SK-N-SH (cell line): ENCODE results near the gene GUCY2D. TPM values are rescaled to one million over a fixed set of nuclear protein-coding genes. Genes with fewer than 3 reads are reported as not detected.

ENCODE experiments used
- CTCF ChIA-PET: fragments of 300-600, 350-600 bp; formaldehyde crosslinking; extraction: SDS; loops from one replicate; lab custom pipeline; 2021; lab: Yijun Ruan, JAX
- POLR2A ChIA-PET: fragments of 350-600 bp; sonication (Branson Sonifier 250); formaldehyde crosslinking; extraction: SDS; loops from one replicate; lab custom pipeline; 2020; ENCODE audit warnings: antibody characterized with exemption, inconsistent platforms; lab: Yijun Ruan, JAX
- DNase-seq: peaks from one replicate; pipeline ENCODE4 v3.0.0; 2012
- H2AFZ ChIP-seq: fragments of 200-600 bp; sonication (generic); 2 replicates; pipeline ENCODE4 v1.8.1; 2016; ENCODE audit warnings: antibody characterized with exemption, mild to moderate bottlenecking, low read depth
- H3F3A ChIP-seq: fragments of 200-600 bp; sonication (generic); replicated peaks from 2 replicates; pipeline ENCODE3; 2016; ENCODE audit warnings: antibody characterized with exemption, mild to moderate bottlenecking; ENCODE audit not compliant: insufficient read depth
- H3K27ac ChIP-seq, 2 experiments: fragments of 200-500 bp in 1 of 2; fragments of 200-600 bp in 1 of 2; sonication (Bioruptor generic) in 1 of 2; sonication (generic), shearing (Covaris generic) in 1 of 2; 2 replicates each; pipeline versions ENCODE4 v1.5.1 to v1.6.1; 2014 to 2016; ENCODE audit warnings: low read depth in 2 of 2, inconsistent platforms in 1 of 2, low read length in 1 of 2, mild to moderate bottlenecking in 1 of 2, mixed read lengths in 1 of 2
- H3K27me3 ChIP-seq: fragments of 200-600 bp; sonication (generic), shearing (Covaris generic); 2 replicates; pipeline ENCODE4 v1.6.1; 2016; ENCODE audit warnings: mixed run types; ENCODE audit not compliant: insufficient read depth
- H3K36me3 ChIP-seq, 2 experiments: fragments of 200-500 bp in 1 of 2; fragments of 200-600 bp in 1 of 2; sonication (Bioruptor generic) in 1 of 2; sonication (generic) in 1 of 2; replicated peaks in 1 of 2; 2 replicates each; pipeline versions ENCODE3 to v1.5.1; 2014 to 2016; ENCODE audit warnings: low read length in 1 of 2, mild to moderate bottlenecking in 1 of 2; ENCODE audit not compliant: insufficient read depth in 2 of 2, control insufficient read depth in 1 of 2
- H3K4me1 ChIP-seq, 2 experiments: fragments of 200-500 bp in 1 of 2; fragments of 200-600 bp in 1 of 2; sonication (Bioruptor generic) in 1 of 2; sonication (generic), shearing (Covaris generic) in 1 of 2; 2 replicates each; pipeline versions ENCODE4 v1.5.1 to v1.6.1; 2014 to 2016; ENCODE audit warnings: low read depth in 1 of 2, low read length in 1 of 2, mixed run types in 1 of 2; ENCODE audit not compliant: insufficient read depth in 2 of 2, control insufficient read depth in 1 of 2
- H3K4me2 ChIP-seq: fragments of 200-600 bp; sonication (generic), shearing (Covaris generic); 2 replicates; pipeline ENCODE4 v1.6.1; 2017; ENCODE audit warnings: mixed run types
- H3K4me3 ChIP-seq, 2 experiments: fragments of 200-500 bp in 1 of 2; fragments of 200-600 bp in 1 of 2; sonication (Bioruptor generic) in 1 of 2; sonication (generic), shearing (Covaris generic) in 1 of 2; 2 replicates each; pipeline versions ENCODE4 v1.5.1 to v1.8.1; 2014 to 2016; ENCODE audit warnings: low read depth in 2 of 2, inconsistent platforms in 1 of 2, low read length in 1 of 2, mild to moderate bottlenecking in 1 of 2, mixed read lengths in 1 of 2, moderate library complexity in 1 of 2
- H3K79me2 ChIP-seq: fragments of 200-600 bp; sonication (generic); 2 replicates; pipeline ENCODE4 v1.8.1; 2017; ENCODE audit warnings: mild to moderate bottlenecking; ENCODE audit not compliant: insufficient read depth
- H3K9ac ChIP-seq: fragments of 200-600 bp; sonication (generic); 2 replicates; pipeline ENCODE4 v1.6.1; 2017; ENCODE audit warnings: mixed run types
- H3K9me2 ChIP-seq: fragments of 200-600 bp; sonication (generic); 2 replicates; pipeline ENCODE4 v1.6.1; 2017; ENCODE audit warnings: mixed run types
- H3K9me3 ChIP-seq: fragments of 200-600 bp; sonication (generic); 2 replicates; pipeline ENCODE4 v1.6.1; 2017; ENCODE audit warnings: mixed run types, mild to moderate bottlenecking, moderate library complexity
- H4K20me1 ChIP-seq: fragments of 200-600 bp; sonication (generic); 2 replicates; pipeline ENCODE4 v1.6.1; 2017; ENCODE audit warnings: mild to moderate bottlenecking, mixed run types; ENCODE audit not compliant: insufficient read depth
- CHD2 ChIP-seq: fragments of 150-350 bp; IDR thresholded peaks from 2 replicates; pipeline ENCODE4 v1.6.1; 2018; ENCODE audit warnings: low read length; ENCODE audit not compliant: partially characterized antibody
- CTCF ChIP-seq: fragments of 200-600 bp; sonication (generic); IDR thresholded peaks from 2 replicates; pipeline ENCODE4 v1.6.1; 2017; ENCODE audit warnings: antibody characterized with exemption, mild to moderate bottlenecking, moderate library complexity
- EP300 ChIP-seq, 2 experiments: IDR thresholded peaks; 2 replicates each; pipeline versions ENCODE4 v1.4.0 to v1.6.1; 2012; ENCODE audit warnings: borderline replicate concordance in 1 of 2, low read depth in 1 of 2, low read length in 1 of 2
- EZH2phosphoT487 ChIP-seq: fragments of 200-600 bp; sonication (generic); IDR thresholded peaks from 2 replicates; pipeline ENCODE4 v1.6.1; 2017; ENCODE audit warnings: low read depth, mixed run types, mild to moderate bottlenecking, antibody characterized with exemption, moderate library complexity, borderline replicate concordance
- FOSL2 ChIP-seq: IDR thresholded peaks from 2 replicates; pipeline ENCODE4 v1.4.0; 2012; ENCODE audit warnings: low read depth, mild to moderate bottlenecking, moderate library complexity, borderline replicate concordance
- FOXJ3 ChIP-seq: sonication (generic); formaldehyde crosslinking; IDR thresholded peaks from 2 replicates; pipeline ENCODE4 v1.5.1; 2020; ENCODE audit warnings: mild to moderate bottlenecking, missing genetic modification reagents
- GABPA ChIP-seq: IDR thresholded peaks from 2 replicates; pipeline ENCODE4 v1.4.0; 2012; ENCODE audit warnings: low read depth, mild to moderate bottlenecking
- GATA2 ChIP-seq: sonication (generic); formaldehyde crosslinking; IDR thresholded peaks from 2 replicates; pipeline ENCODE4 v1.5.0; 2020; ENCODE audit warnings: mild to moderate bottlenecking, missing genetic modification reagents
- MAX ChIP-seq: IDR thresholded peaks from 2 replicates; pipeline ENCODE4 v1.4.0; 2012; ENCODE audit warnings: low read depth
- NFIC ChIP-seq: IDR thresholded peaks from 2 replicates; pipeline ENCODE4 v1.4.0; 2012; ENCODE audit warnings: borderline replicate concordance
- PBX3 ChIP-seq: IDR thresholded peaks from 2 replicates; pipeline ENCODE4; 2012
- POLR2AphosphoS5 ChIP-seq: IDR thresholded peaks from 2 replicates; pipeline ENCODE4 v1.6.1; 2012; ENCODE audit warnings: low read depth, low read length
- RFX5 ChIP-seq: IDR thresholded peaks from 2 replicates; pipeline ENCODE4 v1.6.1; 2012; ENCODE audit warnings: mild to moderate bottlenecking, improper control_type of control experiment, low read length
- RXRA ChIP-seq: IDR thresholded peaks from 2 replicates; pipeline ENCODE4 v1.4.0; 2012; ENCODE audit warnings: low read depth, mild to moderate bottlenecking, borderline replicate concordance
- SIN3A ChIP-seq: IDR thresholded peaks from 2 replicates; pipeline ENCODE4 v1.6.1; 2012; ENCODE audit warnings: low read depth, mild to moderate bottlenecking, low read length, moderate library complexity, borderline replicate concordance
- TAF1 ChIP-seq: IDR thresholded peaks from 2 replicates; pipeline ENCODE4 v1.6.1; 2012; ENCODE audit warnings: low read depth, mild to moderate bottlenecking, low read length, moderate library complexity, borderline replicate concordance
- TCF12 ChIP-seq: IDR thresholded peaks from 2 replicates; pipeline ENCODE4 v1.4.0; 2012
- TEAD4 ChIP-seq: IDR thresholded peaks from 2 replicates; pipeline ENCODE4 v1.4.0; 2012; ENCODE audit warnings: mild to moderate bottlenecking, borderline replicate concordance; ENCODE audit not compliant: insufficient read depth
- ZBTB33 ChIP-seq: IDR thresholded peaks from 2 replicates; pipeline ENCODE4 v1.4.0; 2012; ENCODE audit warnings: low read depth, borderline replicate concordance
- WGBS: methylation state at CpG from one replicate; pipeline ENCODE4 v1.1.6; 2017; ENCODE audit warnings: low lambda C conversion rate; 5-methylcytosine and 5-hydroxymethylcytosine counted together
- polyA plus RNA-seq, 3 experiments: library from polyadenylated mRNA; depleted of rRNA; stranded (reverse); fragments of >200 nt; gene quantifications; 2 replicates each; pipeline ENCODE4 v1.2.3, GENCODE V29; 2012

The GUCY2D gene
- polyA plus RNA-seq, 1 of the 3 experiments (the other 2 are of a cell fraction): not detected

- TF ChIP-seq ZBTB33 (no peak), POLR2AphosphoS5 (no peak), MAX (no peak), RXRA (no peak)
- TF ChIP-seq, all 33 proteins: peak for 0
Observed at GRCh38 chr17:8046306-8046928, 44.0 kb downstream of the GUCY2D start (continued).

GRCh38 chr17:8046929-8047768 lies 44.7 kb downstream of the GUCY2D start:
- ChIA-PET CTCF (interaction anchor here (0.9 to 9.7 kb wide), 6 partner anchors 10 to 149 kb away, joined by 3 to 143 read pairs (median 6); no protein-coding TSS in a partner anchor), POLR2A (no interaction called here)
- H3K9ac ChIP-seq: no peak overlapping the region
- DNase-seq: no peak
- H3K4me1 ChIP-seq: no peaks in the 10 kb centered on the region
- H3K9me3 ChIP-seq: no peaks in the 10 kb centered on the region
- WGBS: 57% methylated on average over 18 of the region's 24 CpGs
- H3K9me2 ChIP-seq: no peaks in the 10 kb centered on the region
- H2AFZ ChIP-seq: no peak overlapping the region
- TF ChIP-seq TAF1 (no peak), PBX3 (no peak), GATA2 (no peak)
- H3F3A ChIP-seq: no peaks in the 10 kb centered on the region
- H3K36me3 ChIP-seq: no peaks in the 10 kb centered on the region
- no peak overlapping the region for H3K4me3 ChIP-seq
- H3K27ac ChIP-seq: no peak overlapping the region
- no peak overlapping the region for H3K4me2 ChIP-seq
- H3K27me3 ChIP-seq: peaks cover 10% of the 10 kb centered on the region
- H4K20me1 ChIP-seq: no peaks in the 10 kb centered on the region
- no peaks in the 10 kb centered on the region for H3K79me2 ChIP-seq

GRCh38 chr17:8047769-8048110 lies 45.3 kb downstream of the GUCY2D start:
- CTCF ChIA-PET: interaction anchor here (1.0 to 9.7 kb wide), 3 partner anchors 10 to 31 kb away, joined by 6 to 143 read pairs (median 26); no protein-coding TSS in a partner anchor
- POLR2A ChIA-PET: no interaction called here
- Histone ChIP-seq H3F3A (no peaks in the 10 kb centered on the region), H3K4me1 (no peaks in the 10 kb centered on the region), H3K9ac (no peak overlapping the region), H3K9me2 (no peaks in the 10 kb centered on the region), H3K4me3 (no peak overlapping the region), H3K27me3 (peaks cover 10% of the 10 kb centered on the region), H3K9me3 (no peaks in the 10 kb centered on the region), H2AFZ (no peak overlapping the region), H3K4me2 (no peak overlapping the region)
- WGBS: 83% methylated on average over 3 of the region's 4 CpGs
- TF ChIP-seq RFX5: no peak
- no peak for TF ChIP-seq CHD2
- no peak for TF ChIP-seq EP300 (IDR thresholded peaks at IDR 0.05; ENCODE audit: borderline replicate concordance in 1 of 2, low read depth in 1 of 2, low read length in 1 of 2)
- no peak for TF ChIP-seq SIN3A
- no peak for TF ChIP-seq EZH2phosphoT487
- no peak for TF ChIP-seq TCF12
- TF ChIP-seq GABPA: no peak
- no peak for TF ChIP-seq CTCF
- no peak for TF ChIP-seq POLR2AphosphoS5
- no peak for TF ChIP-seq RXRA
- TF ChIP-seq TAF1: no peak
- TF ChIP-seq NFIC: no peak
- TF ChIP-seq FOXJ3 (CRISPR knock-in tag): no peak
- no peak for TF ChIP-seq TEAD4
- TF ChIP-seq FOSL2: no peak
- TF ChIP-seq, all 33 proteins: peak for 0
- H3K36me3 ChIP-seq: no peaks in the 10 kb centered on the region
- H4K20me1 ChIP-seq: no peaks in the 10 kb centered on the region
- H3K27ac ChIP-seq: no peak overlapping the region
- DNase-seq: no peak
- no peaks in the 10 kb centered on the region for H3K79me2 ChIP-seq
